ENCODE measurements around the gene SLC34A3.

- TF ChIP-seq PHF8 (conservative IDR thresholded peaks at IDR 0.05; ENCODE audit: low read depth, low read length) (no peak), NRF1 (IDR thresholded peaks at IDR 0.05; ENCODE audit: low read depth, low read length) (no peak), SP1 (IDR thresholded peaks at IDR 0.05; ENCODE audit: low read depth, low read length) (no peak), CTCF (IDR thresholded peaks at IDR 0.05; ENCODE audit: control extremely low read depth in 1 of 3, insufficient read depth in 1 of 3, low read depth in 1 of 3, low read length in 3 of 3) (no peak), RFX5 (IDR thresholded peaks at IDR 0.05; ENCODE audit: borderline replicate concordance, low read depth, low read length) (no peak), CEBPB (IDR thresholded peaks at IDR 0.05; ENCODE audit: low read depth, low read length) (no peak), EP300 (IDR thresholded peaks at IDR 0.05; ENCODE audit: borderline replicate concordance in 1 of 2, low read depth in 2 of 2, low read length in 2 of 2) (no peak), JUN (IDR thresholded peaks at IDR 0.05; ENCODE audit: low read depth, low read length) (no peak), RNF2 (IDR thresholded peaks at IDR 0.05; ENCODE audit: borderline replicate concordance, low read depth, low read length, missing control alignments, poor library complexity, severe bottlenecking) (no peak), TCF12 (IDR thresholded peaks at IDR 0.05; ENCODE audit: low read depth, low read length) (no peak), POLR2A (IDR thresholded peaks at IDR 0.05; ENCODE audit: control extremely low read depth in 1 of 2, low read depth in 2 of 2, low read length in 2 of 2) (no peak), EGR1 (IDR thresholded peaks at IDR 0.05; ENCODE audit: borderline replicate concordance, low read depth, low read length) (no peak), MAFK (IDR thresholded peaks at IDR 0.05; ENCODE audit: low read depth, low read length) (no peak)
Observed at GRCh38 chr9:137226338-137227053, 4.2 kb upstream of the SLC34A3 start.

Measured in H1 (cell line).